Dermis microvascular lymphatic vessel endothelial cell (primary cell): ENCODE measurements around the gene VGLL4. TPM values are rescaled to one million over a fixed set of nuclear protein-coding genes. Genes with fewer than 3 reads are reported as not detected.

Experiments
- DNase-seq, 2 donors: peaks; one replicate each; pipeline versions ENCODE4 v3.0.0 to v3.0.0-alpha.2; 2010; ENCODE audit warnings: low read depth in 2 of 2
- total RNA-seq: library from RNA; depleted of rRNA; stranded (reverse); fragments of >200 nt; gene quantifications from 2 replicates; pipeline ENCODE4 v1.2.1, GENCODE V29; 2014

The VGLL4 gene
- total RNA-seq, 1 donor from 2014 or later = 52.1 TPM

GRCh38 chr3:11653298-11654055, 9.8 kb upstream of the VGLL4 start:
- DNase-seq = no peak

GRCh38 chr3:11651900-11652299, 8.2 kb upstream of the VGLL4 start:
- peak in 1 of 2 donors; percentile 52 for DNase-seq

DNA sequence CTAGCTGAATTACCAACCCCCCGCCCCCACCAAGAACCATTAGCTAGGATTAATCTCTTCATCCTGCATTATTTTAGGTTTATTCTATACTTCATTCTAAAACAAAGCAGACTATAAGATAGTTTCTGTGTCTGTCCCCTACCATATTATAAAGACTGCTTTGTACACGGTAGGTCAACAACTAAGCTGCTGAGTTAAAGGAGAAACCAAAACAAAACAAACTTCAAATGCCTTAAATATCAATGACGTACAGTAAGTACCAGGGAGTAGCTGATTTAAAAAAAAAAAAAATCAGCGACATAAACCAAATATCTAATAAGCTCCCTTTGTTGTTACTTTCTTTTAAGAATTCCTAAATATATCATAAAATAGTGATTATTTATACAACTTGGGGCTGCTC, 7.8 kb upstream of the VGLL4 start:
- DNase-seq = no peak

GRCh38 chr3:11650391-11650790, 6.7 kb upstream of the VGLL4 start:
- DNase-seq = no peak

DNA sequence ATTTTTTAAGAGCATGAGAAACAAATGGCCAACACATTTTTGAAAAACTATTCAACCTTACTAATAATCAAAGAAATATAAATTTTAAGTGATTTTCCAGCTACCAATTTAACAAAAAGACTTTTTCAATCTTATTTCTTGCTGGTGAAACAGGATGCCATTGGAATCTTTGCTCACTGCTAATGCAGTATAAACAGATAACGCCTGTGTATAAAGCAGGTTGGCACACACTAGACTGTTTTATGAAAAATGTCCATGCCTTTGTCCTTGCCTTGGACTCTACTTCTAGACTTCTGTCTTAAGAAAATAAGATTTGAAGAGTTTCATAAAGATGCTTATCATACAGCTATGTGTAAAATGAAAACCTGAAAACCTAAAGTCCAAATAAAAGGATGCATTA, 5.0 kb upstream of the VGLL4 start:
- DNase-seq = no peak

- DNase-seq = no peak
These were observed 513 bp downstream of the VGLL4 start for GRCh38 chr3:11643201-11643603.

- peak; percentile 81 to 89 for DNase-seq
These were observed 1.1 kb downstream of the VGLL4 start for GRCh38 chr3:11642431-11643191.

GRCh38 chr3:11641683-11642430, 1.9 kb downstream of the VGLL4 start:
- peak in 1 of 2 donors; percentile 81 for DNase-seq

GRCh38 chr3:11641316-11641682, 2.4 kb downstream of the VGLL4 start:
- DNase-seq = no peak

DNA sequence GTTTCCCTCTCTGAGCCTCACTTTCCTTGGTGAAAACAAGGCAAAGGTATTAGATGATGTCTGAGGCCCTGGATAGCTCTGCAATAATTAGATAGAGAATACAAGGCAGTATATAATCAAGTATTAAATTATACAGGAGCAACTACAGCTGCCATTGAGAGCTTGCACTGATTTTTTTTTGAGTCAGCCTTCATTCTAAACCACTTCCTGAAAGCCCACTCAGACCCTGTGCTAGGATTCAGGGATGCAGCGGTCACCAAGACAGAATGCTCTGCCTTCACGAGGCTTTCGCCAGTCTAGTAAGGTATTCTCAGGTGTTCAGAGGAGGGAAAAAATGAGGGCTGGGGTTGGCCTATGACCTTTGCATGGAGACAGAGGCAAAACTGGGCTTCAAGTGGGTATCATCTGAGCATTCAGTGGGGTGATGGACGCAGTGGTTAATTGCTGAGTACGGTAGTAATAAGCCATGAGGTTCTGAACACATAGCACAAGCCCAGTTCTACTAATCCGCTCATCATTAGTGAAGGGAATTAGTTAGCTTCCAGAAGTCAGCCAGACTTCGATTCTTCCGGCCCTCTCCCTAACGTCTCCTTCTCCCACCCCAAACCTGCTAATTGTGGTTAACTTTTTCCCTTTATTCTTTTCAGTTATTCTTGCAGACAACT, 3.6 kb downstream of the VGLL4 start:
- DNase-seq = peak in 1 of 2 donors; percentile 39

DNA sequence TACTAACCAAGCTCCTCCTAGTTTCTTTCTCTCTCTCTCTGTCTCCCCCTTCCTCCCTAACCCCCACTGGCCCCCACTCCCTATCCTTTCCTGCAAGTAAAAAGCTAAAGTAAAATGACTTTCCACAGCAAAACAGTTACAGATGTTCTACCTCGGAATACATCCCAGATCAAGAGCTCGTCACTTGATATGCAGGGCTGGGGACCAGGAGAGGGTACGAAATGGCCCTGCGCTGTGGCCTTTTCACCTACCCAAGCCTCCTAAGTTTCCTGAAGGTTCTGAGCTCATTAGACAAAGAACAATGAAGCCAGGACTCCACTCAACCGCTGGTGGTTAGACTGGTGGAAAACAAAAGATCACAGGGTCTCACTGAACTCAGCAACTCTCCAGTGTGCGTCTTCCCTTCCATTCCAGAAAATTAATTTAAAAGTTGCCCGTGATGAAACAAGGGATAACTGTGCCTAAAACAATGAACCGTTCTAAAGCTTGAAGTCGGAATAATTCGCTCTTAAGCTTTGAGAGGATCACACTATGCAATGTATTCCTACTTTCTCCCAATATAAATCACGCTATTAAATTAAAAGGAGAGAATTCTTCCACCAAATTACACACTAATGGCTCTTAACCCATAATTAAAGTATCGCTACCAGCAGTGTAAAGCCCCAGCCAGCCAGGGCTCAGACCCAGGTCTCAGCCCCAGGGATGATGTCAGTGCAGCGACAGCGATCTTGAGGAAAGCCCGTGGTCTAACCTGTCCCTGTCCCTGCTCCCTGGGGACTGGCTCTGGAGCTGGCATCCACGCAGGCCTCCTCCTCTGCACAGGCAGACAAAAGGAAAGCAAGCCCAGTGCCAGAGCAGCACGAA, 5.0 kb downstream of the VGLL4 start:
- DNase-seq = peak in 1 of 2 donors; percentile 77

- DNase-seq = peak in 1 of 2 donors; percentile 55
These were observed 5.7 kb downstream of the VGLL4 start for GRCh38 chr3:11637901-11638458.

GRCh38 chr3:11636394-11636770, 7.3 kb downstream of the VGLL4 start:
- no peak for DNase-seq

- peak in 1 of 2 donors; percentile 46 for DNase-seq
These were observed 7.9 kb downstream of the VGLL4 start for GRCh38 chr3:11635680-11636393.

- no peak for DNase-seq
These were observed 8.6 kb downstream of the VGLL4 start for GRCh38 chr3:11634974-11635612.

GRCh38 chr3:11634081-11634635, 9.6 kb downstream of the VGLL4 start:
- peak in 1 of 2 donors; percentile 77 for DNase-seq

- DNase-seq = no peak
These were observed 10.7 kb downstream of the VGLL4 start for GRCh38 chr3:11632966-11633365.

GRCh38 chr3:11632564-11632963, 11.2 kb downstream of the VGLL4 start:
- DNase-seq = no peak

GRCh38 chr3:11631820-11632219, 11.9 kb downstream of the VGLL4 start:
- DNase-seq = no peak
